ENCODE measurements around the gene VEZT. TPM values are rescaled to one million over a fixed set of nuclear protein-coding genes. Genes with fewer than 3 reads are reported as not detected.

VEZT gene
- total and polyA plus RNA-seq, 10 of the 15 experiments (the other 5 are each of a cell fraction or from before 2014, with no cell fraction given): 32.8 to 134 (median 66.2) TPM

DNA sequence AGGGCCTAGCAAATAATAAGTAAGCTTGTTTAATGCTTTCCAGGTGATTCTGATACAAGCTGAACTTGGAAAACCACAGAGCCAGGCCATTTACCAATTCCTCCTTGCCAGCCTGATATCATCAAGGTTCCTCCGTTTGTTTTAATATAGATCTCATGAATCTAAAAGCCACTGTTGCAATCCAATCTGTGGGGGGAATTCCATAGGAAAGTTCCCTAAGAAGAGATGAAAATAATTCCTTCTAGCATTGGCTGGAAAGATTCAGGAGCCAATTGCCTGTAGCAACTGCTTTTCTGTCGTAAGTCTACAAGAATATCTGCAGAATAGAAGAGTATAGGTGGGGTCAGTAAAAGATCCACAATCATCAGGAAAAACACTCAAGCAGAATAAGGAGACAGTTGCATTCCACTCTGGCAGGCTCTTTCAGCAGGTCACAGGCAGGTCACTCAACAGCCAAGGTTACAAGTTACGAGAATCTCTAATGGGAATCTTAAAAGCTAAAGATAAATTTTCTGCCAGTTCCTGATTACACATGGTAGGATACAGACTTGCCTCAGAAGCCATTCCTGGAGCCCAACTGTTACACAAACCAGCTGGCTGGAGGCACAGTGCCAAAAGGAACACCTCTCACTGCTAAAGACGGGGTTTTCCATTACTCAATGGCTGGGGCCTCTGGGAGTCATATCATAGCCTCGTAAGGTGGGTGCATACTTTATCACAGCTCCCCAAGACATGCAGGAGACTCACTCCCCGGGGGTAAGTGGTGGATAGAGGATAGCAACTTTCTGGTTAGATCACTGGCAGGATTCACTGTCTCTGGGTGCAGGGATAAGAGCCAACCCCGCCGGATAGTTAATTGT is 44.0 kb upstream of the VEZT start:
- H3K79me2 ChIP-seq (ENCODE audit: control insufficient read depth, insufficient read depth, low read length): no peaks in the 10 kb centered on the region
- DNase-seq (ENCODE audit: low read depth, low spot score) (no peak), ATAC-seq (no peak; the same call in 2 of the 3 replicates), FAIRE-seq (no peak)
- no peaks in the 10 kb centered on the region for H3K27me3 ChIP-seq (replicated peaks in 1 of 2; ENCODE audit: control insufficient read depth in 2 of 2, insufficient read depth in 2 of 2, low read length in 1 of 2)
- H4K20me1 ChIP-seq (ENCODE audit: control insufficient read depth, insufficient read depth): no peaks in the 10 kb centered on the region
- RAD21 ChIA-PET (ENCODE audit: unreplicated experiment): interaction anchor here (1.1 kb wide), 1 partner anchor 56 kb away, joined by 4 read pairs; no protein-coding TSS in a partner anchor
- 54% methylated on average over 8 of the region's 8 CpGs for WGBS (ENCODE audit: insufficient coverage, insufficient replicate concordance, low lambda C conversion rate, missing lambda C conversion rate)
- no peak for TF ChIP-seq POLR2AphosphoS5 (IDR thresholded peaks at IDR 0.05; ENCODE audit: low read length)
- no peak for TF ChIP-seq KDM1A (IDR thresholded peaks at IDR 0.05; ENCODE audit: borderline replicate concordance)
- no peak for TF ChIP-seq SREBF1 (IDR thresholded peaks at IDR 0.05; ENCODE audit: low read length)
- TF ChIP-seq YBX1 (IDR thresholded peaks at IDR 0.05): no peak
- TF ChIP-seq, protein P1, sequence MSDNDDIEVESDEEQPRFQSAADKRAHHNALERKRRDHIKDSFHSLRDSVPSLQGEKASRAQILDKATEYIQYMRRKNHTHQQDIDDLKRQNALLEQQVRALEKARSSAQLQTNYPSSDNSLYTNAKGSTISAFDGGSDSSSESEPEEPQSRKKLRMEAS (IDR thresholded peaks at IDR 0.05; ENCODE audit: low read depth, low read length): no peak
- TF ChIP-seq BHLHE40 (IDR thresholded peaks at IDR 0.05; ENCODE audit: borderline replicate concordance in 1 of 2, low read depth in 2 of 2, low read length in 1 of 2): no peak
- TF ChIP-seq EGR1 (IDR thresholded peaks at IDR 0.05; ENCODE audit: borderline replicate concordance in 1 of 2, low read depth in 2 of 2, low read length in 2 of 2): no peak
- TF ChIP-seq, protein P2, sequence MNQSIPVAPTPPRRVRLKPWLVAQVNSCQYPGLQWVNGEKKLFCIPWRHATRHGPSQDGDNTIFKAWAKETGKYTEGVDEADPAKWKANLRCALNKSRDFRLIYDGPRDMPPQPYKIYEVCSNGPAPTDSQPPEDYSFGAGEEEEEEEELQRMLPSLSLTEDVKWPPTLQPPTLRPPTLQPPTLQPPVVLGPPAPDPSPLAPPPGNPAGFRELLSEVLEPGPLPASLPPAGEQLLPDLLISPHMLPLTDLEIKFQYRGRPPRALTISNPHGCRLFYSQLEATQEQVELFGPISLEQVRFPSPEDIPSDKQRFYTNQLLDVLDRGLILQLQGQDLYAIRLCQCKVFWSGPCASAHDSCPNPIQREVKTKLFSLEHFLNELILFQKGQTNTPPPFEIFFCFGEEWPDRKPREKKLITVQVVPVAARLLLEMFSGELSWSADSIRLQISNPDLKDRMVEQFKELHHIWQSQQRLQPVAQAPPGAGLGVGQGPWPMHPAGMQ (IDR thresholded peaks at IDR 0.05; ENCODE audit: borderline replicate concordance): no peak
- no peak for TF ChIP-seq ZNF384 (IDR thresholded peaks at IDR 0.05; ENCODE audit: borderline replicate concordance, low read depth, low read length)
- no peak for TF ChIP-seq MXI1 (IDR thresholded peaks at IDR 0.05; ENCODE audit: low read depth, low read length)
- TF ChIP-seq HDAC6 (IDR thresholded peaks at IDR 0.05; ENCODE audit: unreplicated experiment): no peak
- no peak for TF ChIP-seq SUZ12 (IDR thresholded peaks at IDR 0.05; ENCODE audit: unreplicated experiment)
- no peak for TF ChIP-seq ZBED1 (IDR thresholded peaks at IDR 0.05; ENCODE audit: borderline replicate concordance)
- TF ChIP-seq CREM (IDR thresholded peaks at IDR 0.05; ENCODE audit: low read depth): no peak
- TF ChIP-seq SMC3 (IDR thresholded peaks at IDR 0.05; ENCODE audit: borderline replicate concordance, low read length): no peak
- TF ChIP-seq DPF2 (IDR thresholded peaks at IDR 0.05): no peak
- TF ChIP-seq FOXK2 (IDR thresholded peaks at IDR 0.05): no peak
- no peak overlapping the region for H3K4me2 ChIP-seq (ENCODE audit: control insufficient read depth, insufficient read depth)
- no peak overlapping the region for H3K9ac ChIP-seq (ENCODE audit: control insufficient read depth, insufficient read depth, low read length)
- CTCF ChIA-PET: no interaction called here
- no peak overlapping the region for H3K27ac ChIP-seq (ENCODE audit: control insufficient read depth, insufficient read depth)
- H3K4me1 ChIP-seq (ENCODE audit: control insufficient read depth, insufficient read depth, low read length): peaks cover 4% of the 10 kb centered on the region; the same call in 1 of the 2 replicates
- no peak overlapping the region for H3K4me3 ChIP-seq
- no peak overlapping the region for H2AFZ ChIP-seq (ENCODE audit: control insufficient read depth, low read depth, low read length)
- intact Hi-C loops (cut with micrococcal nuclease; ENCODE audit: unreplicated experiment): no loop called here
- no peaks in the 10 kb centered on the region for H3K9me3 ChIP-seq (replicated peaks; ENCODE audit: control insufficient read depth, insufficient read depth, low read length)
- in situ Hi-C loops (cut with MboI): no loop called here
- no peaks in the 10 kb centered on the region for H3K36me3 ChIP-seq (ENCODE audit: control insufficient read depth in 2 of 2, insufficient read depth in 2 of 2, low read length in 1 of 2)
- SMC1A ChIA-PET (ENCODE audit: uncharacterized antibody, unreplicated experiment): interaction anchor here (2.2 kb wide), 1 partner anchor 11 kb away, joined by 5 read pairs; no protein-coding TSS in a partner anchor
- no TSS peak for BruUV-seq (replicated peaks)
- POLR2A ChIA-PET: interaction anchor here (0.6 kb wide), 1 partner anchor 11 kb away, joined by 5 read pairs; no protein-coding TSS in a partner anchor
